Heart right ventricle (tissue), 16 donors: ENCODE measurements around the gene UQCC5. TPM values are rescaled to one million over a fixed set of nuclear protein-coding genes. Genes with fewer than 3 reads are reported as not detected.

Source experiments
- ATAC-seq, 8 donors: fragments of 200-7000 bp; cut with Tn5 transposase; one replicate each; pipeline ENCODE4 v1.9.1; 2020; ENCODE audit warnings: mild to moderate bottlenecking in 8 of 8, moderate library complexity in 8 of 8, moderate number of reproducible peaks in 1 of 8
- DNase-seq, 2 donors: peaks; one replicate each; pipeline ENCODE4 v3.0.0-alpha.2; 2020
- H3K27ac ChIP-seq, 10 donors: fragments of 200-600 bp; sonication (generic) in 2 of 10; one replicate each; pipeline versions ENCODE4 v1.5.0 to v1.8.0; 2020 to 2022; ENCODE audit warnings: mild to moderate bottlenecking in 3 of 10
- H3K27me3 ChIP-seq, 7 donors: fragments of 200-600 bp; one replicate each; pipeline ENCODE4 v1.8.0; 2021 to 2022; ENCODE audit warnings: mild to moderate bottlenecking in 2 of 7
- H3K36me3 ChIP-seq, 9 donors: fragments of 200-600 bp; sonication (generic) in 1 of 9; one replicate each; pipeline versions ENCODE4 v1.5.0 to v1.8.0; 2020 to 2022; ENCODE audit warnings: mild to moderate bottlenecking in 2 of 9
- H3K4me1 ChIP-seq, 9 donors: fragments of 200-600 bp; sonication (generic) in 1 of 9; one replicate each; pipeline versions ENCODE4 v1.5.0 to v1.8.0; 2020 to 2022; ENCODE audit warnings: mild to moderate bottlenecking in 4 of 9
- H3K4me3 ChIP-seq, 10 donors: fragments of 200-600 bp; sonication (generic) in 2 of 10; one replicate each; pipeline versions ENCODE4 v1.5.0 to v1.8.0; 2020 to 2022; ENCODE audit warnings: mild to moderate bottlenecking in 7 of 10, moderate library complexity in 2 of 10
- H3K9me3 ChIP-seq, 11 donors: fragments of 200-600 bp in 10 of 11; sonication (generic) in 2 of 11; one replicate each; pipeline versions ENCODE4 v1.5.0 to v1.8.0; 2013 to 2022; ENCODE audit warnings: mild to moderate bottlenecking in 2 of 11, control low read depth in 1 of 11, moderate library complexity in 1 of 11
- WGBS, 2 donors: extraction: QIAGEN DNeasy Blood & Tissue Kit; methylation state at CpG; one replicate each; pipeline ENCODE4 v1.1.7; 2013; ENCODE audit warnings: inconsistent platforms in 1 of 2; 5-methylcytosine and 5-hydroxymethylcytosine counted together
- intact Hi-C, 10 donors: fragments of 100-400 bp; cut with DNase I; formaldehyde crosslinking; loops; one replicate each; pipeline versions ENCODE4 v1.11.1 to v1.14.2; 2022
- polyA plus RNA-seq, 2 donors: library from polyadenylated mRNA; stranded (reverse); fragments of 200-250 nt; gene quantifications; one replicate each; pipeline ENCODE4 v1.2.3, GENCODE V29; 2013
- total RNA-seq, 10 donors: library from RNA; stranded (reverse); fragmentation: NEBNext Ultra II Directional in 3 of 10; extraction: Animal tissue kit (Norgen Biotek cat#: 25700) in 3 of 10; gene quantifications; one replicate each; pipeline versions ENCODE4 v1.2.1 to v1.2.4, GENCODE V29; 2021 to 2023
- TF ChIP-seq, protein P1 (sequence below), 9 donors: fragments of 200-600 bp; sonication (generic) in 2 of 9; IDR thresholded peaks; one replicate each; pipeline versions ENCODE4 v1.5.0 to v1.8.0; 2021 to 2022; ENCODE audit warnings: antibody characterized with exemption in 9 of 9, mild to moderate bottlenecking in 5 of 9, moderate library complexity in 1 of 9
- donor health status: Arrhythmogenic right ventricular cardiomyopathy.
- donor health status: ischemic (EF 13 %, LVEDD 7.1; RV severe dilation, severe dysfunction).
- donor health status: healthy with polysubstance abuse.
- donor health status: DM: no; HTN: yes; CAD: no.
- donor health status: DM: no; HTN: no; CAD: no.
- donor health status: ischemic (EF 25% LVEDD 6.9; RV normal size, moderate dysfunction).
- donor health status: ischemic (EF 25% LVEDD 5.7; RV mildly dilated, moderate dysfunction).
- donor health status: healthy.
- donor health status: DM: yes; HTN: yes; CAD: no.
- donor health status: Ischemic cardiomyopathy.
- donor health status: ischemic (EF 35%, LVEDD 5.7; RV mildly dilated, moderate dysfunction).
- donor health status: nonischemic (EF 11% LVEDD 7.7; RV severe dilation, severe dysfunction).
- donor health status: DM: yes; HTN: yes; CAD: no.
- donor health status: PGD.
- donor health status: ischemic (EF 29% LVEDD 5.4; RV normal size, mild dysfunction).
- donor health status: nonischemic (EF 23%, LVEDD 6.1; RV moderate dilation, normal function).

Gene UQCC5
- total and polyA plus RNA-seq, 12 donors = 30.2 to 147 (median 70.3) TPM

DNA sequence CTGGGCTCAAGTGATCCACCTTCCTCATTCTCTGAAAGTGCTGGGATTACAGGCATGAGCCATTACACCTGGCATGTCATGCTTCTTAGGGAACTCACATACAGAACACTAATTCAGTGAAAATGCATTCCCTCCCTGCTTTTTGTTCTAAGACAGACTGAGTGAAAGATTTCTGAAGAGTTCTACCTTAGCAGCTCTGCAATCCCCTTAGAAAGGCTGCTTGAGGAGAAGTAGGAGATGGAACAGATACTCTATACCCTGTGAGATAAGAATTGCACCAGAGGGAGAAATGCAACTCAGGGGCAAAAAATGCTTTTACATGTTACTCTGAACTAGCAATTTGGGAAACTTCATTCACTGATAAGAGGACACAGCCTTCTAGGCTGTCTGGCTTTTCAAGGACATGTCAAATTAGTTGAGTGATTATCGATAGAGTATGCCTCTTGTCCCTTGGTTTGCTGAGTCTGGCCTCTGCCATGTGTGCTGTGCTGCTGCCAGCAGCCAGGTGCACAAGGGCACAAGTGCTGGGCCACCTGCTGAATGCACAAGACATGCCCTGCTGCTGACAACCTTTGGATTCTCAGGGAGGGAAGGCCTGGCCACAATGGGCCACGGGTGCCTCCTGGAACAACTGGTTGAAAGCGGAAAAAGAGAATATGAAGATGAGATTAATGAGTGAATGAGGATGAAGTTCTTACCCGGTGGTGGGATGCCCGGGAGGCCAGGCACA, 17.8 kb downstream of the UQCC5 start:
- no peaks in the 10 kb centered on the region for H3K27me3 ChIP-seq
- H3K9me3 ChIP-seq = no peaks in the 10 kb centered on the region
- DNase-seq = no peak
- H3K4me3 ChIP-seq = no peak overlapping the region
- no peak for ATAC-seq
- WGBS, 2 donors = 79 to 87% methylated on average over 5 of the region's 5 CpGs
- peaks cover 0 to 100% (median 29%) of the 10 kb centered on the region in 9 donors for H3K36me3 ChIP-seq
- intact Hi-C loops = loop anchor here in 1 of 10 donors (10.0 kb wide), 1 partner anchor 51 kb away; no protein-coding TSS in a partner anchor
- TF ChIP-seq, protein P1, sequence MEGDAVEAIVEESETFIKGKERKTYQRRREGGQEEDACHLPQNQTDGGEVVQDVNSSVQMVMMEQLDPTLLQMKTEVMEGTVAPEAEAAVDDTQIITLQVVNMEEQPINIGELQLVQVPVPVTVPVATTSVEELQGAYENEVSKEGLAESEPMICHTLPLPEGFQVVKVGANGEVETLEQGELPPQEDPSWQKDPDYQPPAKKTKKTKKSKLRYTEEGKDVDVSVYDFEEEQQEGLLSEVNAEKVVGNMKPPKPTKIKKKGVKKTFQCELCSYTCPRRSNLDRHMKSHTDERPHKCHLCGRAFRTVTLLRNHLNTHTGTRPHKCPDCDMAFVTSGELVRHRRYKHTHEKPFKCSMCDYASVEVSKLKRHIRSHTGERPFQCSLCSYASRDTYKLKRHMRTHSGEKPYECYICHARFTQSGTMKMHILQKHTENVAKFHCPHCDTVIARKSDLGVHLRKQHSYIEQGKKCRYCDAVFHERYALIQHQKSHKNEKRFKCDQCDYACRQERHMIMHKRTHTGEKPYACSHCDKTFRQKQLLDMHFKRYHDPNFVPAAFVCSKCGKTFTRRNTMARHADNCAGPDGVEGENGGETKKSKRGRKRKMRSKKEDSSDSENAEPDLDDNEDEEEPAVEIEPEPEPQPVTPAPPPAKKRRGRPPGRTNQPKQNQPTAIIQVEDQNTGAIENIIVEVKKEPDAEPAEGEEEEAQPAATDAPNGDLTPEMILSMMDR (IDR thresholded peaks at IDR 0.05) = no peak
- H3K4me1 ChIP-seq = peaks cover 0 to 33% (median 7%) of the 10 kb centered on the region in 9 donors
- H3K27ac ChIP-seq = no peak overlapping the region

DNA sequence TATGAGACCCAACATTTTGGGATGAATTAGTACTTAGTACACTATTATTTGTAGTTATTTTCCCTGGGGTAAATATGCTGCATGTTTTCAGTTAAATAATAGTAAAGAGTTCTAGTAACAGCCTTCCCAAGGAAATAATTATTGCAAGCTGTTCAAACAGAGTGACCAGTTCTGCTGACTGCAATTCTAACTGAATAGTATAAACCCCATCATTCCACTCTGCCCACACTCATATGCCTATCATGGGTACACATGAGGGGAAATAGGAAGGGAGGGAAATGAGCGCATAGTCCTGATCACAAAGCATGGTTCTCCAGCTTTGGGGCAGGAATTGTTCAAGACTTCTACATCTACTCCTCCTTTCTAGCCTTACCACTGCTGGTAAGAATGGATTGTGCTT, 18.7 kb downstream of the UQCC5 start:
- H3K27me3 ChIP-seq = no peaks in the 10 kb centered on the region
- TF ChIP-seq, protein P1 (IDR thresholded peaks at IDR 0.05) = no peak
- ATAC-seq = no peak
- H3K4me1 ChIP-seq = peaks cover 0 to 33% (median 7%) of the 10 kb centered on the region in 9 donors
- H3K36me3 ChIP-seq = peaks cover 0 to 100% (median 29%) of the 10 kb centered on the region in 9 donors
- no peak overlapping the region for H3K27ac ChIP-seq
- whole genome bisulfite sequencing, 2 donors = 90 to 98% methylated on average over 1 of the region's 1 CpG
- no peaks in the 10 kb centered on the region for H3K9me3 ChIP-seq
- H3K4me3 ChIP-seq = no peak overlapping the region
- intact Hi-C loops = loop anchor here in 1 of 10 donors (10.0 kb wide), 1 partner anchor 50 kb away; no protein-coding TSS in a partner anchor
- no peak for DNase-seq

DNA sequence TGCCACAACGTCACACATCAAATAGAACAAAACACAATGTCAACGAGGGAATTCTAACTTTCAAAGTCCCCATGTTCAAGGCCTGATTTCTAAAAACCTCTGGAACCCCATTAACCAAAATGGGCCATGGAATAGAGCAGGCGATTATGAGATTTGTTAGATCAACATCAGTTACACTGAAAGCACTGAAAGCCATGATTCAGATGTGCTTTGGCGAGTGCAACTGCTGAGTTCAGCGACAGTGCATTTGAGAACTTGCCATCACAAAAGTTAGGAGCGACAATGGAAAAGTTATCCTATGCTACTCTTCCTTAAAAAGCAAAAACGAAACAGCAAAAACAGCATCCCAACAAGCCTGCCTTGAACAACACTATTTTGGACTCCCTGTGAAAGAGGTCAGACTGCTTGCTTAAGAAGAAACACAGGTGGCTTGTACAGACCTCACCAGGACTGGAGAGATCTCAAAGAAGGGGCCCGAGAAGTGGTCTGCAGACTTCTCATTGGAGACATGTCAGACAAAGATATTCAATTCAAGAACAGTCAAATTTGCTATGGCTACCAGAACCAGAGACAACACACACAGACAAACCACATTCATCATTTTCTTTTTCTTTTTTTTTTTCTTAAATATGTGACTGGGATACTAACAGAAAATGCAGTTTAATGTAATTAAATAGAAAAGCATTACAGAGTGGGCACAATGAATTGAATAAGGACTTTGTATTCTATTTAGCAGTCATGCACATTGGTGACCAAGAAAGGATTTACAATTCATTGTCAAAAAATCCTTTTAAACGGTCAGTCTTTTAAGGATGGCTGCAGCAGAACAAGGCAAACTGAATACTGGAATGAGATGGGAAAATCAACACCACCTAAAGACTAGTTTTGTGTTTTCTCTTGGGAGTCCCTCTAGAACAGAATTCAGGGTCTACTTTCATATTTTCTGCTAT, 20.9 kb downstream of the UQCC5 start:
- 85 to 86% methylated on average over 9 of the region's 9 CpGs for WGBS, 2 donors
- Histone ChIP-seq H3K27me3 (no peaks in the 10 kb centered on the region), H3K4me1 (peaks cover 0 to 24% (median 0%) of the 10 kb centered on the region in 9 donors), H3K4me3 (no peak overlapping the region), H3K36me3 (peaks cover 0 to 100% (median 37%) of the 10 kb centered on the region in 9 donors), H3K9me3 (no peaks in the 10 kb centered on the region), H3K27ac (no peak overlapping the region)
- intact Hi-C loops = loop anchor here in 1 of 10 donors (10.0 kb wide), 1 partner anchor 48 kb away; no protein-coding TSS in a partner anchor
- ATAC-seq (no peak), DNase-seq (no peak)
- TF ChIP-seq, protein P1 (IDR thresholded peaks at IDR 0.05) = no peak

DNA sequence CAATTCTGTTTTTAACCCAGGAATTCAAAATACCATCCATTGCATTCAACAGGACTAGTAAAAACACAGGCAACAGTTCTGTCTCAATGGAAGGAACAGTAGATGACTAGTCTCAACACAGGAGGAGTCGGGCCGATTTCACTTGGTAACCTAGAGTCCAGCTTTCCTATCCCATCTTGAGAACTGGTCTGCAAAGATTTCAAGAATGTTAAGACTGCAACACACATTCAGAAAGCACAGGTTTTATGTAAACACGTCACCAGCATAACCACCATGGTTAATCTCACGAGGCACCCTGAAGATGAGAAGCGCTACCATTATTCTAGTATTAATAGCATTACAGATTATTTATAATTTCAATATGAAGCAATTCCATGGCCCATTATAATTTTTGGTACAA, 22.0 kb downstream of the UQCC5 start:
- Histone ChIP-seq H3K4me1 (peaks cover 0 to 24% (median 0%) of the 10 kb centered on the region in 9 donors), H3K4me3 (no peak overlapping the region), H3K27ac (no peak overlapping the region), H3K9me3 (no peaks in the 10 kb centered on the region), H3K27me3 (no peaks in the 10 kb centered on the region), H3K36me3 (peaks cover 0 to 100% (median 46%) of the 10 kb centered on the region in 9 donors)
- TF ChIP-seq, protein P1 (IDR thresholded peaks at IDR 0.05) = no peak
- WGBS, 2 donors = 97 to 99% methylated on average over 5 of the region's 5 CpGs
- intact Hi-C loops = loop anchor here in 1 of 10 donors (10.0 kb wide), 1 partner anchor 46 kb away; no protein-coding TSS in a partner anchor
- ATAC-seq (no peak), DNase-seq (no peak)
